Esophagus muscularis mucosa (tissue), 3 donors: Measurements from ENCODE around the gene DYRK2.

Experiments
- CTCF ChIP-seq, 3 experiments: fragments of 200-600 bp in 2 of 3; fragments of 450-650 bp in 1 of 3; sonication (generic) in 2 of 3; IDR thresholded peaks; one replicate each; pipeline ENCODE4 v1.5.1; 2017 to 2019; ENCODE audit warnings: antibody characterized with exemption in 3 of 3, mild to moderate bottlenecking in 2 of 3, moderate library complexity in 1 of 3
- EP300 ChIP-seq: sonication (generic); formaldehyde crosslinking; IDR thresholded peaks from one replicate; pipeline ENCODE4 v1.6.1; 2017; ENCODE audit warnings: antibody characterized with exemption

DNA sequence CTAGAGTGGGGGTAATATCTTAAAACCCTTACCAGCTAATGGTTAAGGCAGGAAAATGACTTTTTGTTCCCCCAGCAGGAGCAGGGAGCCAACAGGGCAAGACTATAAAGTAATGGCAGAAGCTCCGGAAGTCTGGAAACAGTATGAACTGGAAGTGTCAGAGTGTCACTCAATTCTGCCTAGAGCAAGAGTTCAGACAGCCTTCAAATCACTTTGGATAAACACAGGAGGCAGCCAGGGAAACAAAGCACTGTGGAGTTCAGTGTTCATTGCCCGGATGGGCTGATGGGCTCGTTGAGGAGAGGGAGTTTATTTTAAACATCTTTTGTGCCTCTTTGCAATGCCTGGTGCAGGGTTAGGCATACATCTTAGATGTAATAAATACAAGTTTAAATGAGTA, 16.5 kb upstream of the DYRK2 start:
- no peak for TF ChIP-seq CTCF (IDR thresholded peaks at IDR 0.05)
- no peak for TF ChIP-seq EP300
